Measurements from ENCODE around the gene C10orf120.

C10orf120 gene

DNA sequence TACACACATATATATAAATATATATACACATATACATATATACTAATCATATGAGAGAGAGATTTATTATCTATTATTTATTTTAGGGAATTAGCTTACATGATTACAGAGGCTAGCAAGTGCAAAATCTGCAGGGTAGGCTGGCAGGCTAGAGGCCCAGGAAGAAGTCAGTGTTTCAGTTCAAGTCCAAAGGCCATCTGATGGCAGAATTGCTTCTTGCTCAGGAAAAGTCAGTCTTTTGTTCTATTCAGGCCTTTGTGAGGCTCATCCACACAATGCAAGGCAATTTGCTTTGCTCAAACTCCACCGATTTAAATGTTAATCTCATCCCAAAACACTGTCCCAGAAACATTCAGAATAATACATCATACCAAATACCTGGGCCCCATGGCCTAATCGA lies 2.6 kb upstream of the C10orf120 start:
- no peak for TF ChIP-seq POLR2A (IDR thresholded peaks at IDR 0.05; ENCODE audit: low read depth, low read length)
- no peak for TF ChIP-seq TAF1 (IDR thresholded peaks at IDR 0.05; ENCODE audit: borderline replicate concordance, low read depth, low read length)
- no peak for TF ChIP-seq POLR2AphosphoS5 (IDR thresholded peaks at IDR 0.05; ENCODE audit: low read depth, low read length)
- FAIRE-seq (no peak), DNase-seq (ENCODE audit: insufficient read length) (no peak)

- FAIRE-seq (no peak), DNase-seq (ENCODE audit: insufficient read length) (no peak)
- TF ChIP-seq TAF1 (IDR thresholded peaks at IDR 0.05; ENCODE audit: borderline replicate concordance, low read depth, low read length) (no peak), POLR2A (IDR thresholded peaks at IDR 0.05; ENCODE audit: low read depth, low read length) (no peak), POLR2AphosphoS5 (IDR thresholded peaks at IDR 0.05; ENCODE audit: low read depth, low read length) (no peak)
Observed at GRCh38 chr10:122701652-122702051, 2.0 kb upstream of the C10orf120 start.

GRCh38 chr10:122696687-122697086 lies 3.0 kb downstream of the C10orf120 start:
- TF ChIP-seq POLR2A (IDR thresholded peaks at IDR 0.05; ENCODE audit: low read depth, low read length) (no peak), POLR2AphosphoS5 (IDR thresholded peaks at IDR 0.05; ENCODE audit: low read depth, low read length) (no peak), TAF1 (IDR thresholded peaks at IDR 0.05; ENCODE audit: borderline replicate concordance, low read depth, low read length) (no peak)
- DNase-seq (ENCODE audit: insufficient read length) (no peak), FAIRE-seq (no peak)

DNA sequence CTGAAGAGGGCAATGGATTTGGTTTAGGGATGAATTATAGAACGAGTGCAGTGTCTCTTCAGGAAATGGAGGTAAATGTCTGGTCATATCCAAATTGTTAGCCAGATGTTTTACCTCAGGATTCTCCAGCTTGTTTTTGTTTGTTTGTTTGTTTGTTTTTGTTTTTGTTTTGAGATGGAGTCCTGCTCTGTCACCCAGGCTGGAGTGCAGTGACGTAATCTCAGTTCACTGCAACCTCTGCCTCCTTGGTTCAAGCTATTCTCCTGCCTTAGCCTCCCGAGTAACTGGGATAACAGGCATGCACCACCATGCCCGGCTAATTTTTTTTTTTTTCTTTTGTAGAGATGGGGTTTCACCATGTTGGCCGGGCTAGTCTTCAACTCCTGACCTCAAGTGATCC lies 6.9 kb downstream of the C10orf120 start:
- no peak for TF ChIP-seq TAF1 (IDR thresholded peaks at IDR 0.05; ENCODE audit: borderline replicate concordance, low read depth, low read length)
- DNase-seq (ENCODE audit: insufficient read length) (no peak), FAIRE-seq (no peak)

DNA sequence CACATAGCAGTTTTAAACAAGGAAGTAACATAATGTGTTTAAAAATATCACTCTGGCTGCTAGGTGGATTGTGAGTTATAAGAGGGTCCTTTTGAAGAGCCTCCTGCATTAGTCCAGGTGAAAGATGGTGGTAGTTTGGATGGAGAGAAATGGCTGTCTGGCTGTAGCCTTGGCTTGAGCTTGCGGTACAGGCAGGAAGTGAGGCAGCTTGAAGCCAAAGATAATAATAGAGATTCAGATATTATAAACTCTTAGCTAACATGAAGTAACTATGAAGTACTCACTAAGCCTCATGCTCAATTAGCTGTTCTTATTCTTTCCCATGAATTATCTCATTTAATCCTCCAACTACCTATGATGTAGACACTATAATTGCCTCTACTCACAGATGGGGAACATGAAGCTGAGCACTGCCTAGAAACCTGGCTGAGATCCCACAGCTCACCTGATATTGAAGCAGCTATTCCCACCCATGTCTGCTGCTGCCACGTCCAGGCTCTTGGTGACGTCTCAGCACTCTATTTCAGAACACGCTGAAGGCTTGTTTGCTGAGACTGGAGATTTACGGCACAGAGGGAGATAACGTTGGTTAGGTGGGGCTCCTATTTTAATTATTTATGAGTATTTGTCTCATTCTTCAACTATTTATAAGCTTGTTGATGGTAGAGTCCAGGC lies 10.4 kb downstream of the C10orf120 start:
- FAIRE-seq (no peak), DNase-seq (ENCODE audit: insufficient read length) (no peak)
- TF ChIP-seq TAF1 (IDR thresholded peaks at IDR 0.05; ENCODE audit: borderline replicate concordance, low read depth, low read length) (no peak), POLR2A (IDR thresholded peaks at IDR 0.05; ENCODE audit: low read depth, low read length) (no peak), POLR2AphosphoS5 (IDR thresholded peaks at IDR 0.05; ENCODE audit: low read depth, low read length) (no peak)

DNA sequence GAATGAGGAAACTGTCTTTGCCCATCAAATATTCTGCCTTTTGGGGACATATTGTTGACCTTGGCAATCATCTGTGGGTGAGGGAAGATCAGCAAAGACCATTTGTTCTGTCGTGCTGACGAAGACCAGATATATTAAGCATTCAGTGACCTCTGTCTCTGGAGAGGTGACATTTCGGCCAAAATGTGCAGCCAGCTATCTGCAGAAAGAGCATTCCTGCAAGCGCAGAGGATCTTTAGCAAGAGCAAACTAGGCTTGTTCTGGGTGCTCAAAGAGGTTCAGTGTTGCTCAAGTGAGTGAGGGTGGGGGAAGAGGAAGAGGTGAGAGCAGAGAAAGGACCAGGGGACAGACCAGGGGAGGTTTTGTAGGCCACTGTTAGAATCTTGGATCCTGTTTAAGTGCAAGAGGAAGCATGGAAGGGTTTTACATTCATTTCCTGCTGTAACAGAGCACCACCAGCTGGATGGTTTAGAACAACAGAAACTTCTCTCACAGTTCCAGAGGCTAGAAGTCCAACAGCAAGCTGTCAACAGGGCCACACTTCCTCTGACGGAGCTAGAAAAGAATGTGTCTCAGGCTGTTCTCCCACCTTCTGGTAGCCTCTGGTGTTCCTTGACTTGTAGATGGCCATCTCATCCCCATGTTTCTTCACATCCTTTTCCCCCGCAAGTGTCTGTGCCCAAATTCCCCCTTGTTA lies 11.2 kb downstream of the C10orf120 start:
- no peak for DNase-seq (ENCODE audit: insufficient read length)
- FAIRE-seq = no peak
- TF ChIP-seq POLR2AphosphoS5 (IDR thresholded peaks at IDR 0.05; ENCODE audit: low read depth, low read length) (no peak), POLR2A (IDR thresholded peaks at IDR 0.05; ENCODE audit: low read depth, low read length) (no peak), TAF1 (IDR thresholded peaks at IDR 0.05; ENCODE audit: borderline replicate concordance, low read depth, low read length) (no peak)

DNA sequence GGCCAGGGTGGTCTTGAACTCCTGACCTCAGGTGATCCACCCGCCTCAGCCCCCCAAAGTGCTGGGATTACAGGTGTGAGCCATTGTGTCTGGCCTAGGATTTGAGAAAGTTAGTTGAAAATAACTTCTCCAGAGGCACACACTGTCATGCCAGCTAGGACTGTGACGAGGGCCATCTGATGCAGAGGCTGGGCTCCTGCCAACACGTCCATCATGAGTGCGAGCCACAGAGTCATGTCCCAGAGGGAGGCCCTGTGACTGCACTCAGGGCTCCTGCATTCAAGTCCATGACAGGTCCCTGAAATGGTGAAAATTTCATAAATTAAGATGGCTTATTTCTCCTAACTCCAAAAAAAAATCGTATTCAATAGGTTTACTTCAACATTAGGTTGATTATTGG lies 17.1 kb downstream of the C10orf120 start:
- TF ChIP-seq TAF1 (IDR thresholded peaks at IDR 0.05; ENCODE audit: borderline replicate concordance, low read depth, low read length) = no peak
- no peak for TF ChIP-seq POLR2AphosphoS5 (IDR thresholded peaks at IDR 0.05; ENCODE audit: low read depth, low read length)
- TF ChIP-seq POLR2A (IDR thresholded peaks at IDR 0.05; ENCODE audit: low read depth, low read length) = no peak
- no peak for FAIRE-seq

DNA sequence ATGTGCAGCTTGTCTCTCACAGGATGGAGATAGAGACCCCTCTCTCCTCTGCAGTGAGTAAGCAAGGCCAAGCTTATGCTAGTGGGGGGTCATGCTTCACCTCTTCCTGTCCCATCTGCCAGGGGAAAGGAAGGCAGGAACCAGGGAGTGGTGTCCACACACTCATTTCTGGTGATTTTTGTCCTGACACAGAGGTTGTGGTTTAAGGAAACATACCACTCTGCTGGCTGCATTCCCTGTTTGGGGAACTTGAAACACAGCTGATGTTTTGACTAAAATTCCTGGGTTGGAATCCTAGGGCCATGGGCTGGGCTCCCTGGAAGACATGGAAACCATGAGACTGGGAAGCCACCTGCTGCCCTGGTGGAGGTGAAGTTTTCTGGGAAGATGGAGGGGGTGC lies 21.4 kb downstream of the C10orf120 start:
- DNase-seq (ENCODE audit: insufficient read length) (no peak), FAIRE-seq (no peak)
- no peak for TF ChIP-seq POLR2AphosphoS5 (IDR thresholded peaks at IDR 0.05; ENCODE audit: low read depth, low read length)
- TF ChIP-seq TAF1 (IDR thresholded peaks at IDR 0.05; ENCODE audit: borderline replicate concordance, low read depth, low read length) = no peak

More for the DNA sequence above, 17.1 kb downstream of the C10orf120 start:
- DNase-seq (ENCODE audit: insufficient read length) = no peak

DNA sequence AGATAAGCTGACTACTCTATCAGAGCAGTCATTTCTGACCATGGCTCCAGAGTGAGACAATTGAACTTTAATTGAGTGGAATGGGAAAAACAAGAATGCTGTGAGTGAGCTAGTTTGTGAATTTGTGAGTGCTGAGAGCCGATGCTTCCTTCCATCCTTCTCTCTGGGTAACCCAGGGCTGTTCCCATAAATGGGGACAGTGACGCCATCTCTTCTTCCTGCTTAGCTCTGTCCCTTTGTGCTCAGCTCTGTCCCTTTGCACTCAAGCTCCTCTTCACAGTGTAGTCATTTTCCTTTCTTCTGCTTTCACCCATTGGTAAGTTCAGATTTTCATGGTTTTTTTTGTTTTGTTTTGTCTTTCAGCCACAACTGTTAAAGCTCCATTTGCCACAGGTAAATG lies 24.4 kb downstream of the C10orf120 start:
- FAIRE-seq (no peak), DNase-seq (ENCODE audit: insufficient read length) (no peak)
- no peak for TF ChIP-seq POLR2AphosphoS5 (IDR thresholded peaks at IDR 0.05; ENCODE audit: low read depth, low read length)
- TF ChIP-seq TAF1 (IDR thresholded peaks at IDR 0.05; ENCODE audit: borderline replicate concordance, low read depth, low read length) = no peak
- TF ChIP-seq POLR2A (IDR thresholded peaks at IDR 0.05; ENCODE audit: low read depth, low read length) = no peak

DNA sequence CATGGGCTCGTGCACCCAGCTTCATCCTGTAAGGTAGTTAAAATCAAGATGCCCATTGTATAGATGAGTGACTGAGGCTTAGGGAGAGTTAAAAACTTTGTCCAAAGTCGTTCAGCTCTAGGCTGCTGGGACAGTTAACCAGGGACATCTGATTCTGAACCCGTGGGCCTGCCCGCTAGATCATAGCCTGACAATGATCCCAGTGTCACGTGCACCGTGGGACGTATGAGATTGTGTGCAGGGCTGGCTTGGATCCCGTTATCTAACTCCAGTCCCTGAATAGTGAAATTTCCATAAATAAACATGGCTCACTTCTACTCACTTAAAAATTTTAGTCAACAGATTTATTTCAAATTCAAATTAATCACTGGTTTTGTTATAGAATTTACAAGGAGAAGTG lies 24.9 kb downstream of the C10orf120 start:
- FAIRE-seq (no peak), DNase-seq (ENCODE audit: insufficient read length) (no peak)
- no peak for TF ChIP-seq POLR2AphosphoS5 (IDR thresholded peaks at IDR 0.05; ENCODE audit: low read depth, low read length)
- TF ChIP-seq TAF1 (IDR thresholded peaks at IDR 0.05; ENCODE audit: borderline replicate concordance, low read depth, low read length) = no peak
- TF ChIP-seq POLR2A (IDR thresholded peaks at IDR 0.05; ENCODE audit: low read depth, low read length) = no peak

DNA sequence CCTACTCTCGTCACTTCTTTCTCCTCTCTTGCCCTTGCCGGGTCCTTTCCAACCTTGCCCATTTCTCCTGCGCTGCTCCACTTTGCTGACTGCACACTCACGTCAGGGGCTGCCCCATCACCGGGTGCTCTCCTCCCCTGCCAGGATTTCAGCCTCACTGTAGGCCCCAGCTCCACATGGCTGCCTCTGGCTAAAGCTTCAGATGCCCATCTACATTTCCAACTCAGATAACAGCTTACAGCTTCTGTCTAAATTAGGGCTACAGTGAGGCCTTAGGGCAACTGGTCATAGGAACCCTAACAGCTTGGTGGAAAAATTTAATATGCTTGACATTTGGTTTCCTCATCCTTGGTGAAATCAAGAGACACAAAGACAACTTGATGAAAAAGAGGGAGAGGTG lies 25.9 kb downstream of the C10orf120 start:
- FAIRE-seq (no peak), DNase-seq (ENCODE audit: insufficient read length) (no peak)
- TF ChIP-seq POLR2AphosphoS5 (IDR thresholded peaks at IDR 0.05; ENCODE audit: low read depth, low read length) = no peak
- TF ChIP-seq TAF1 (IDR thresholded peaks at IDR 0.05; ENCODE audit: borderline replicate concordance, low read depth, low read length) = no peak
- no peak for TF ChIP-seq POLR2A (IDR thresholded peaks at IDR 0.05; ENCODE audit: low read depth, low read length)

- no peak for TF ChIP-seq POLR2AphosphoS5 (IDR thresholded peaks at IDR 0.05; ENCODE audit: low read depth, low read length)
- TF ChIP-seq POLR2A (IDR thresholded peaks at IDR 0.05; ENCODE audit: low read depth, low read length) = no peak
- no peak for TF ChIP-seq TAF1 (IDR thresholded peaks at IDR 0.05; ENCODE audit: borderline replicate concordance, low read depth, low read length)
- FAIRE-seq (no peak), DNase-seq (ENCODE audit: insufficient read length) (no peak)
Observed at GRCh38 chr10:122673269-122673668, 26.4 kb downstream of the C10orf120 start.
